GM12874 (cell line): ENCODE results near the gene BAZ1B.

Experiments used
- TF ChIP-seq, protein P1 (sequence below): IDR thresholded peaks from 2 replicates; pipeline ENCODE4 v1.5.1; 2011; ENCODE audit warnings: low read depth, mild to moderate bottlenecking, control low read depth, low read length, moderate library complexity; ENCODE audit not compliant: insufficient read depth

The BAZ1B gene

DNA sequence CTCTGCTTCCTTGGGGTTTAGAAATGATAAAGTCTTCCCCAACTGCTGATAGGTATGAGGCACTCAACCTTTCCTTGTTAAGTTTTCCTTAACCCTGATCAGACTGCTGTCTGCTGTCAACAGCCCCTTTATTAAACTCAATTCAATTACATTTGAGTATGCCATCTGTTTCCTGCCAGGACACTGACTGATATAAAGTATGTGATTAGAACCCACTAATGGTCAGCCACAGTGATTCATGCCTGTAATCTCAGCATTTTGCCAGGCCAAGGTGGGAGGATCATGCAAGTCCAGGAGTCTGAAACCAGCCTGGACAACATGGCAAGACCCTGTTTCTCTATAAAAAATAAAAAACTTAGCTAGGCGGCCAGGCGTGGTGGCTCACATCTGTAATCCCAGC, 18.1 kb downstream of the BAZ1B start:
- TF ChIP-seq, protein P1, sequence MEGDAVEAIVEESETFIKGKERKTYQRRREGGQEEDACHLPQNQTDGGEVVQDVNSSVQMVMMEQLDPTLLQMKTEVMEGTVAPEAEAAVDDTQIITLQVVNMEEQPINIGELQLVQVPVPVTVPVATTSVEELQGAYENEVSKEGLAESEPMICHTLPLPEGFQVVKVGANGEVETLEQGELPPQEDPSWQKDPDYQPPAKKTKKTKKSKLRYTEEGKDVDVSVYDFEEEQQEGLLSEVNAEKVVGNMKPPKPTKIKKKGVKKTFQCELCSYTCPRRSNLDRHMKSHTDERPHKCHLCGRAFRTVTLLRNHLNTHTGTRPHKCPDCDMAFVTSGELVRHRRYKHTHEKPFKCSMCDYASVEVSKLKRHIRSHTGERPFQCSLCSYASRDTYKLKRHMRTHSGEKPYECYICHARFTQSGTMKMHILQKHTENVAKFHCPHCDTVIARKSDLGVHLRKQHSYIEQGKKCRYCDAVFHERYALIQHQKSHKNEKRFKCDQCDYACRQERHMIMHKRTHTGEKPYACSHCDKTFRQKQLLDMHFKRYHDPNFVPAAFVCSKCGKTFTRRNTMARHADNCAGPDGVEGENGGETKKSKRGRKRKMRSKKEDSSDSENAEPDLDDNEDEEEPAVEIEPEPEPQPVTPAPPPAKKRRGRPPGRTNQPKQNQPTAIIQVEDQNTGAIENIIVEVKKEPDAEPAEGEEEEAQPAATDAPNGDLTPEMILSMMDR, result no peak

DNA sequence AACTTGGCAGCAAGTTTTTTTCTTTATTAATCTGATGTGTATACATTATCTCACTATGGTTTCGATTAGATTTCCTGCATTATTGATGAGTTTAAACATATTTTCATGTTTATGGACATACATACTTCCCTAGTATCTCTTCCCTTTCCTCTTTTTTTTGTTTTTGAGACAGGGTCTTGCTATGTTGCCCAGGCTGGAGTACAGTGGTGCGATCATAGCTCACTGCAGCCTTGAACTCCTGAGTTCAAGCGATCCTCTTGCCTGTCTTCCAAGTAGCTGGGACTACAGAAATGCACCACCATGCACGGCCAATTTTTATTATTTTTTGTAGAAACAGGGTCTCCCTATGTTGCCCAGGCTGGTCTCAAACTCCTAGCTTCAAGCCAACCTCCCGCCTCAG, 18.9 kb downstream of the BAZ1B start:
- TF ChIP-seq, protein P1, result no peak

DNA sequence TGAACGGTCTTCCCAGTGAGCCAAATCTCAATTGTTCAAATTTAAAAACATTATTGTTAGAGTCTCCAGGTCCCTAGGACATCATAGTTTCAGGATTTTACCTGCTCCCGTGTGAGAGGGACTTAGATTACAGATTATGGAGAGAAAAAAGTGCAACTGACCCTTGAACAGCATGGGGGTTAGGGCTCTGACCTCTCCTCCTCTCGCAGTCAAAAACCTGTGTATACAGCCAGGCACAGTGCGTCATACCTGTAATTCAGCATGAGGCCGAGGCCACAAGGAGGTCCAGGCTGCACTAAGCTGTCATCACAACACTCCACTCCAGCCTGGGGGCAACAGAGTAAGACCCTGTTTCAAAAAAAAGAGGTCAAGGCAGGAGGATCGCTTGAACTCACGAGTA, 25.5 kb downstream of the BAZ1B start:
- TF ChIP-seq, protein P1, result no peak

DNA sequence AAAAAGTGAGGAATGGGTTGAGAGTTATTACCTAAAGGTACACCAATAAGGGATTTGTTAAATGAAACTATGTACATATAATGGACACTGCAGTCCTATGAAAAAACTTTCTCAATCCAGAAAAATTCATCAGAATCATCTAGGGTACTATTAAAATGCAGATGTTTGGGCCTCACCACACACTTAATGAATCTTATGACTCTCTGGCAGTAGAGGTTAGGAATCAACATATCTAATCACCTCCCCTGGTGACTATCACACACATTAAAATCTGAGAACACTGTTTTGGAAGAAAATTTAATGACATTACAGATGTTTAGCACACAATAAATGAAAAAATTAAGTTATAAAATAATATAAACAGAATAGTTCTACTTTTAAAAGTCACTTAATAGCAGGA, 32.1 kb downstream of the BAZ1B start:
- TF ChIP-seq, protein P1, result no peak

DNA sequence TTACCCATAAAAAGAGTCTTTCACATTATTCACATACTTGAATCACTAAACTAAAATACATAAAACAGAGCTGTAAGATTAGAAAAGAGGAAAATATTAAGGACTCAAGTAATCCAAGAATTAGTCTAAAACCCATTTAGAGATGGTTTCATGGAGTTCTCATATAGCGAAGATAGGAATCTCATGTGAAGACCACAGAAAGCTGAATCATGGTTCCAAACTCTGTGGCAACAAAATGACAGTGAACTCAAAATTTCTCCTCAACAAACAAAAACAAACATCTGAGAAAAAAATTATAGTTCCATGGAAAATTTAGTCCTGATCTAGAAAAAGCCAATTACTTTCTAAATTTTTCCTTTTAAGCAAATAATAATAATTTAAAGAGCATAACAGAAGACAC, 34.6 kb downstream of the BAZ1B start:
- TF ChIP-seq, protein P1, result no peak

DNA sequence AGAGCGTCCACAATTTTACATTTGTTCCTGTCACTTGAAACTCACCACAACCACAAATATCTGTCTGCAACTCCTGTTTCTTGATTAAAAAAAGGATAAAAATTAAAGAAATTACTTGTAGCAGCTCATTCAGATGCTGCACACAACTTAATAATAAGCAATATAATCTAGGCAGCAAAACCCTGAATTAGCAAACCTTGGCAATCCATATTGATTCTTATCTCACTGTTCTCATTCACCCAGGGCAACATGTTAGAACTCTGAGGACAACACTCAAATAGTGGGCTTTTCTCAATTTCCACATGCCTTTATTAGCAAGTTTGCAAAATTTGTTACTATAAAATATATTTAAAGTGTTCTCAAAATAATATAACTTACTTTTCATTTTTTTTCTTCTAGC, 38.9 kb downstream of the BAZ1B start:
- TF ChIP-seq, protein P1, result no peak

DNA sequence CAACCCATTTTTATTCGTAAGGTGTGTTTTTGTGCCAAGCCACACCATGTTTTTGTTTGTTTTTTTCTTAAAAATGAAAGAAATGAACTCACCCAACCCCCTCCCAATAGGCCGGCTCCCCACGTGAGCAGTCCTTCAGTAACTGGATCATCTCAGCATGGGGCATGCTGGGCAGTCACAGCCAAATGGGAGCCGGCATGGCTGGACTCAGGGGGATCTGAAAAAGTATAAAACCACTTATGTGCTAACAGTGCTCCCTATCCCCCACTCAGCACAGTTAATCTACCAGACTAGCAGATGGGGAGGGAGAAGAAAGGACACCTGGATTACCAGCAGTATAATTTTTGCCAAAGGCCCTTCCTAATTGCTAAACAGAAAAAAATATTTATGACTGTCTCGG, 39.3 kb downstream of the BAZ1B start:
- TF ChIP-seq, protein P1, result no peak

DNA sequence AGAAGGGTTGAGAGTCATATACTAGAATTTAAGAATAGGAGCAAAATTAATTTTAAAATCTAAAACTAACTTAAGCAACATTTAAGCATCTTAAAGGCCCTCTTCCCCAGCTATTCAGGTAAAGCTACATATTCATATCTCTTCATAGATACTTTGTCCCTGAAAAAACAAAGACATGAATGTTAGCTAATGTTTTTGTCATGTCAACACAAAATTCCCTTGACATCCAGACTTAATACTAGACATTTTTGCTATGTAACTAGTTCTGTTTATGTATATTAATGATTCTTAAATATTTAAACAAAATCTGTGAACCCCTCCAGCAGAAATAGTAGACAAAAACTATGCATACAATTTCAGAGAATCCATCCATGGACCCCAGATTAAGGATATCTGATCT, 43.5 kb downstream of the BAZ1B start:
- TF ChIP-seq, protein P1, result no peak
